Activated CD8-positive, alpha-beta memory T cell treated with anti-CD3 and anti-CD28 coated beads for 1 hour (primary cell): ENCODE measurements around the gene CEP152.

ENCODE experiments used
- DNase-seq, 2 donors: peaks; one replicate each; pipeline ENCODE4 v3.0.0-alpha.2; 2020; ENCODE audit warnings: low read depth in 1 of 2; ENCODE audit errors: extremely low read depth in 1 of 2

CEP152 gene

DNA sequence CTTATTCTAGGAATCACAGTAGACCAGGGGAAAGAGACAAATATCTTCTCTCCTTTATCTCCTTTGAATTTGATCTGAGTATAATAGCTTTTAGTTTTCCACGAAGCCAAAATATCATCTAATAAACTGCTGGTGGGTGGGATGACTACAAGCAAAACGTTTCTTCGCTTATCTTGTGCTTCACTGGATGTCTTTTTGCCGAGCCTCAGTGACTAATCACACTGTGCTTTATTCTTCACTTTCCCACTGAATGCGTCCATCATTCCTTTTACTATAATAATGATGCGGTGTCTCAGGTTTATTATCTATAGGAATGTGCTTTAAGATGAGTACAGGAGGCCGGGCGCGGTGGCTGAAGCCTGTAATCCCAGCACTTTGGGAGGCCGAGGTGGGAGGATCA is 32.5 kb downstream of the CEP152 start:
- no peak for DNase-seq

GRCh38 chr15:48777645-48778330 is 33.1 kb downstream of the CEP152 start:
- no peak for DNase-seq

GRCh38 chr15:48775546-48775945 is 35.3 kb downstream of the CEP152 start:
- DNase-seq, result no peak

- DNase-seq, result no peak
Observed at GRCh38 chr15:48774484-48774883, 36.4 kb downstream of the CEP152 start.

GRCh38 chr15:48766196-48766595 is 44.7 kb downstream of the CEP152 start:
- DNase-seq, result no peak

DNA sequence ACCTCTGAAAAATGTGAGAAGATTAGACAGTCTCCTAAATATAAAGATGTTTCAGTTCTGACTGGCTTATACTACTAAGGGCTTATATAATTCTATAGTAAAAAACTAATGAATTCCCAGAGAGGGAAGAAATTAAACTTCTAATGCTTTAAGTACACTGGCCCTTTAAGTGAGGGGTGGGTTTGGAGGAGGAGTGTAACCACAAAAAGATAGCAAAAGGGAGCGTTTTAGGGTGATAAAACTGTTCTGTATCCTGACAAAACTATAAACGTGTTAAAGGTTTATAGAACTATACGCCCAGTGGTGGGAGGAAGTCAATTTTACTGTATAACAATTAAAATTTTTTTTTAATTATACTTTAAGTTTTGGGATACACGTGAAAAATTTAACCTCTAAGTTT is 45.8 kb downstream of the CEP152 start:
- DNase-seq, result no peak

- DNase-seq, result no peak
Observed at GRCh38 chr15:48761393-48762158, 49.3 kb downstream of the CEP152 start.

- DNase-seq, result no peak
Observed at GRCh38 chr15:48759921-48760320, 50.9 kb downstream of the CEP152 start.

DNA sequence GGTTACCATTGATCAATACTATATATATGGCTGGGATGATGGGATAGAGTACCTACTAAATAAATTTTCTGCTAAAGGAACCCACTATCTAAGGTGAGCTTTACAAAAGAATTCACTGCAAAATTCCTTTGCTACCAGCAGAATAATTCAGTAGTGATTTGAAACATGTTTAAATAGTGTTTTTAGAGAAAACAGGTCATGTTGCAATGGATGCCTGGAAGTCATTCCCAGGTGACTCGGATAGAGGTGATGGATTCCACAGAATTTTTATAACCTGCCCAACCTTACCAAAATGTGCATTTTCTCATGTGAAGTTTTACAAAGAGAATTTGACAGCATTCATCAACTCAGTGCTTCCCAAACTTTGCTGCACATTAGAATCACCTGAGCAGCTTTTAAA is 53.2 kb downstream of the CEP152 start:
- DNase-seq, result no peak

DNA sequence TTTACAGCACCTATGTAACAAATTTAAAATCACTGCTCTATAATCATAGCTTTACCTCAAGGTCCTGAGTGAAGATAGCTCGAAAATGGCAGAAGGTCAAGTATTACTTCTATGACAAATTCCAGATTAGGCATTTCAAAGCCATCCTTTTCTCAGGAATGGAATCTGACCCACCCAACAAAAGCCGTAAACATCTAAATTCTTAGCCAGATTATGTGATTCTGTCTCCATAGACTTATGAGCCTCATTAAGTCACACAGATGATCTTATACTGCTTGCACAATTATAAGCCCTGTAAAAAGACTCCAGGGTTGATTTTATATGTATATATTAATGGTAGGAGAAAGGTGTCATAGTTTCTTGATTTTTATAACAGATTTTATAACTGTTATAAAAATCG is 56.9 kb downstream of the CEP152 start:
- DNase-seq, result no peak

DNA sequence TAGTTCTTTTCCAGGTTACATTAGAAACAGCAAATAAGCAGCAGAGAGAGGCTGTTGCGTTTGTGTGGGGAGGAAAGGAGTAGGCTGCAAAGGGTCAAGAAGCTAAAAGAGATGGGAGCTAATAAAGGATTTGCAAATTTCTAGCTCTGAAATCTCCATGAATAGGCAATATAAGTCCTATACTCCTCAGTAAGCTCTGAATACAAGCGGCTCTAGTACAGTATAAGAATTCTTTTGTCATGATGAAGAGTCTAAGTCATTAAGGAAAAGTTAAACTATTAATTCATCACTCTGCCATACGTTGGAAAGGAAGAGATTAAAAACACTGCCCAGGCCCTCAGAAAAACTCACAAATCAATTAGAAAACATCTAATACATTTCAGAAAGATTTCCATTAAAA is 59.3 kb downstream of the CEP152 start:
- no peak for DNase-seq

- no peak for DNase-seq
Observed at GRCh38 chr15:48748535-48748934, 62.3 kb downstream of the CEP152 start.

DNA sequence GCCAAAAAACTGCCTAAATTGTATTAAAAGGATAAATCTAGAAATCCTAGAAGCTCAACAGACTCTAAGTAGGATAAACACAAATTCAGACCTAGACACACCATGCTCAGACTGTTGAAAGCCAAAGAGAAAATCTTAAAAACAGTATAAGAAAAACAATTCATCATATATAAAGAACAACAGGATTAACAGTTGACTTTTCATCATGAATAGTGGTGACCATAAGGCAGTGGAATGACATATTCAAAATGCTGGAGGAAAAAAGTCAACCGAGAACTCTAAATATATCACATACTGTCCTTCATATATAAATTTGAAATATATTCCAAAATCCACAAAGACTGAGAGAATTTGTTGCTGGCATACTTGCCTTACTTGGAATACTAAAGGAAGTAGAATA is 77.3 kb downstream of the CEP152 start:
- no peak for DNase-seq

DNA sequence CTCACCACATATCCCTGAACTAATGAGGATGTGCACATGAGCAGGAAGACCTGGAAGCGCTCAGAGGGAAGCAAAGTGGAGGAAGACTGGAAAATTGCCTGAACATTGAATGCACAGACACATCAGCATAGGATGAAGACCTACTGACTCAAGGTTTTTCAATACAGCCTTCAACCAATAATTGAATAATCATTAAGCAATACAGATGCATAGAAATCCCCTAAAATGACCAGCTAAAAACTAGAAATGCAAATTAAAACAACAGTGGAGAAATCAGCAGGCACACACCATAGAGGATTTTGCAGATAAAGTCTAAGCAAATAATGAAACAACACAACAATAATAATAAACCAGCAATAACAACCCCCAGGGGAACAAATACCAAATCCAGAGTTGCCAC is 80.4 kb downstream of the CEP152 start:
- DNase-seq, result no peak

DNA sequence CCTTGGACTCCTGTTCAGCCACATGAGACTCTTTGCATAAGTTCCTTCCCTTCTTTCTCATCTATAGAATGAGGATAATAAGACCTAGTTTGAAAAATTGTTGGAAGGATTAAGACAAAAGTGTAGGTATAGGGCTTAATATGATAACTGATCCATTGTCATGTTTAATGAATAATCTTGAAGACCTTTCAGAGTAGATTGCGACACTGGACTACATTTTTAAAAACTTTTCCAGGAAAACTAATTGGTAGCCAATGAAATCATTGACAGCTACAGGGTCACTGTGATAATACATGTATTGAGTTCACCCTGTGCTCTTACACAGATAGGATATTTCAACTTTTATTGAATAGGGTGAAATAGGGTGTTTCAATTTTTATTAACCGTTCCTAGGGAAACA is 86.9 kb downstream of the CEP152 start:
- DNase-seq, result no peak

DNA sequence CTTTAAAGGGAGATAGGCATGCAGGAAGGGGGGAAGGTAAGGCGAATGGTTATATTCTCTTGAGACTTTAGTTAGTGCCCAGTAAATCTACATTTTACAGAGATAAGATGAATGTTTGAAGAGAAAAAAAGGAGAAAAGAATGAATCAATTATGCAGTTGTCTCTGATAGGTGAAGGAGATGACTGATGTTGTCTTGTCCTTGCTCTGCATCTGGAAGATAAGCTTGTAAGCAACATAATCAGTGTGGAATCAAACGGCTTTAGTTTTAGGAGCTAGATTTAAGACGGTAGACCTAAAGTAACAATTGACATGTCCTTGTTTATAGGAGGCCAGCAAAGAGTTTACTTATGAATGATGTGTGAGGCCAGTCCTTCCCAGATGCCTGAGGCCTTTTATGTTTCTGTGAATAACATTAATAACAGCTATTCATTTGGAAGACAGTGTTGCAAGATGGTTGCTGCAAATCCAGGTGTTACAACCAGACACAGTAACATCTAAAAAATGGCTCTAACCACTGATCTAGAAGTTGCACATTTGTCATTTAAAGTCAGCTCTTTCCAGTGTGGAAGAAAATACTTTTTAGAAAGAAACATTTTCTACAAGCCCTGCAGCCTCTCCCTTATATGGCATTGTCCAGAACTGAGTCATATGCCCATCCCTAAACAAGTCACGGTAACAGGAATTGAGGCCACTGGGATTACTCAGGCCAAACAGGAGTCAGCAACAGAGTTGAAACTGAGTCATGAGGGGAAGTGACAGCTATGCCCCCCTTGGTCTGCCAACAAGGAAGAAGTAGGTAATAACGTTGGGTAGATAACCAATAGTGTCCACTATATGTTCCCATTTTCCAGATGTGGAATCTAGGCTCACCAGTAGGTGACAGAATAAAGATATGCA is 87.9 kb downstream of the CEP152 start:
- no peak for DNase-seq

DNA sequence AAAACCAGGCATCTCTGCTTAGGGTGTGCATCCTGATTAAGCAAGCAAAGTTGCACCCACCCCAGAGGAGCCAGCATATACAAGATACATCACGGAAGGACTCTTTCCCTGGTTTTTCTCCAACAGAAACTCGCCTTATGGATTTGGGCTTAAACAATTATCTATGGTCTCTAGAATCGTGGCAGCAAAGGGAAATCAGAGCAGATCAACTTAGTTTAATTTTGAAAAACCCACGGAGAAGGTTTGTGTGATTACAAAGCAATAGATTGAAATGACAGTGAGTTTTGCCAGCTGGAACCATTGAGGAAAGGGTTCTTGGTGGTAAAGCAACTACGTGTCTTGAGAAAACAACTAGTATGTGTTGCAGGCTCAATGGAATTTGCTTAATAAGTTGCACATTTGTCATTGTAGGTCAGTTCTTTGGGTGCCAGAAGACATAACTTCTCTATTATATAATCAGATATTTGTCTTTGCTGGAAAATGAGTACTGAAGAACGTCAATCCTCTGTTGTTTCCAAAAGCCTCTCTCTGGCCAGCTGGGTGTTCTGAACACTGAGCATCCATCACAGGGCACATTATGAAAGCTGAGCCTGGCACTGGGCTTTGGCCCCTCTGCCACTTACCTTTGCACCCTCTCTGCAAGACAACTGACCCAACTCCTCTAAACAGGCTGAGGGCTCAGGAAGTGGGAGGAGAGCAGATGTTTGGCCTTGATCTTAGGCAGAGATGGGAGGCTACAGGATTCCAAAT is 89.6 kb downstream of the CEP152 start:
- DNase-seq, result no peak

- no peak for DNase-seq
Observed at GRCh38 chr15:48720646-48721045, 90.2 kb downstream of the CEP152 start.

DNA sequence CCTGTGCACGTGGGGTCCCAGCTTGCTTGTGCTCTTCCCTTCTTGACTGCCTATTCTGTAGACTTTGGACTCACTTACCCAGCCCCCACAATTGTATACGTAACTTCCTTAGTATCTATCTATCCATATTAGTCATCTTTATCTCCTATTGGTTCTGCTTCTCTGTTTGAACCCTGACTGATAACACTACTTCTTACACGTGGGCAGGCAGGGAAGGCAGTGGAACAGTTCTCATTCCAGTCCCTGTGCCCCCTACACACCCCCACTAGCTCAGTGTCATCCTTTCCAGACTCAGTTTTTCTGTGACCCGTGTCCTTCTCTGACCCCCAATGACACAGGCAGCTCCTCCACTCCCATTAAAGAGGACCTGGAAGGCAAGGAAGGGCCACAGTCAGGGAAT is 91.2 kb downstream of the CEP152 start:
- no peak for DNase-seq

- DNase-seq, result no peak
Observed at GRCh38 chr15:48718646-48719045, 92.2 kb downstream of the CEP152 start.

GRCh38 chr15:48717458-48717857 is 93.4 kb downstream of the CEP152 start:
- DNase-seq, result no peak
